Dendritic cell treated with granulocyte-macrophage colony-stimulating factor and Interleukin-4, amounts not matched to agents 40 ng/mL and 50 ng/mL, for 4 days (primary cell): Measurements from ENCODE around the gene ODAPH.
"Not testable (repeated sequence)": the region's sequence is repeated elsewhere in the genome, so short reads cannot be mapped to it uniquely, and the experiment has no call there.

Experiments used
- H3K27ac Mint-ChIP-seq: one replicate; pipeline ENCODE4 v1.8.0; 2022; ENCODE audit warnings: mild to moderate bottlenecking, mixed read lengths
- H3K27me3 Mint-ChIP-seq: one replicate; pipeline ENCODE4 v1.8.0; 2022; ENCODE audit warnings: mild to moderate bottlenecking, mixed read lengths
- H3K36me3 Mint-ChIP-seq: one replicate; pipeline ENCODE4 v1.8.0; 2022; ENCODE audit warnings: low read depth, mixed read lengths
- H3K4me1 Mint-ChIP-seq: one replicate; pipeline ENCODE4 v1.8.0; 2022; ENCODE audit warnings: low read depth, mixed read lengths
- H3K4me3 Mint-ChIP-seq: one replicate; pipeline ENCODE4 v1.8.0; 2022; ENCODE audit warnings: mild to moderate bottlenecking, moderate library complexity, mixed read lengths
- H3K9me3 Mint-ChIP-seq: one replicate; pipeline ENCODE4 v1.8.0; 2022; ENCODE audit warnings: mixed read lengths
- intact Hi-C: fragments of 100-400 bp; cut with micrococcal nuclease; formaldehyde crosslinking; loops from one replicate; pipeline ENCODE4 v1.15.0; 2022

The ODAPH gene, protein sequence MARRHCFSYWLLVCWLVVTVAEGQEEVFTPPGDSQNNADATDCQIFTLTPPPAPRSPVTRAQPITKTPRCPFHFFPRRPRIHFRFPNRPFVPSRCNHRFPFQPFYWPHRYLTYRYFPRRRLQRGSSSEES

DNA sequence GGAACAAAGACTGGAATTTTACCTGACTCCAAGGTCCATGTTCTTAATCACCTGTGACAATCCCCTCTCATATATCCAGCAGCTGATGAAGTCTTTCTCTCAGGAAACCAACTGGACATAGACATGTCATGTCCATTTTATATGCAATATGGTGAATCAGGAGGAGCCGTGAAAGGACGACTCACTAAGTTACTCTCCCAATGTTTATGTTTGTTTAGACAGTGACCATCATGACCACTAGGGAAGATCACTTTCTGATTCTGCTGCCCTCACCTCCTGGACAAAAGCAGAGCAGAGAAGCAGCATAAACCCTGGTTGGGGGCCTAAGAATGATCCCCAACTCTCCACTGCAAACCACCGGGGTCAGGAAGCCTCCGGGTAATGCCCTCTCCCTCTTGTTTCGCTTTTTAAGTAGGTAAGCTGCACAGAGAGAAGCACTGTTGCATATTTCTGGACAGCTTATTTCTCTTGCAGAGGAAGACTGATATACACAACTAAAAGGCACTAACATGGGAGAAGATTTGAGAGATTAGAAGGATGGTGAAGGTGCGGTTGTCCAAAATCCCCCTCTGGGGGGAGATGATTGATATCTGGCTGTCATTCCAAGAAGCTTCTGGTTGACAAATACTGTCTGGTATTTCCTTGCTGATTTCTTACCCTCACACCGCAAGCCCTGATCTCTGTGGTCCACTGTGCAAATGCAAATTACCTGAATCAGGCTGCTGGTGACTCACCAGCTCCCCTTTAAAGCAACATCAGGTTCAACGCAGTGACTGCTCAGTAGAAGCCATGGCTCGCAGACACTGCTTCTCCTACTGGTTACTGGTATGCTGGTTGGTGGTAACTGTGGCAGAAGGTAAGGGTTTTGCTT is at the start of gene ODAPH:
TSS of gene ODAPH (plus strand) at position 773 of the 871 bp plus-strand sequence. CDS start at position 790, 17 bp downstream.
- intact Hi-C loops, result no loop called here
- no peaks in the 10 kb centered on the region for H3K36me3 Mint-ChIP-seq
- H3K27ac Mint-ChIP-seq, result no peak within 1 kb of the TSS
- H3K9me3 Mint-ChIP-seq, result no peaks in the 10 kb centered on the region
- no peak within 1 kb of the TSS for H3K4me3 Mint-ChIP-seq
- H3K4me1 Mint-ChIP-seq, result no peaks in the 10 kb centered on the region
- H3K27me3 Mint-ChIP-seq, result no peaks in the 10 kb centered on the region

GRCh38 chr4:75509592-75509991 is 46.3 kb upstream of the ODAPH start:
- intact Hi-C loops, H3K27me3 Mint-ChIP-seq, H3K4me3 Mint-ChIP-seq, H3K27ac Mint-ChIP-seq: not testable (repeated sequence)
- H3K9me3 Mint-ChIP-seq, result peaks cover 11% of the 10 kb centered on the region
- peaks cover 58% of the 10 kb centered on the region for H3K36me3 Mint-ChIP-seq
- peaks cover 31% of the 10 kb centered on the region for H3K4me1 Mint-ChIP-seq

GRCh38 chr4:75511841-75512240 is 44.0 kb upstream of the ODAPH start:
- intact Hi-C loops, result loop anchor here (5.0 kb wide), 1 partner anchor 160 kb away; the partner anchor contains the start of gene G3BP2
- Mint-ChIP-seq H3K4me1 (peaks cover 31% of the 10 kb centered on the region), H3K4me3 (no peak overlapping the region), H3K27ac (no peak overlapping the region), H3K36me3 (peaks cover 44% of the 10 kb centered on the region), H3K27me3 (no peaks in the 10 kb centered on the region), H3K9me3 (peaks cover 11% of the 10 kb centered on the region)

DNA sequence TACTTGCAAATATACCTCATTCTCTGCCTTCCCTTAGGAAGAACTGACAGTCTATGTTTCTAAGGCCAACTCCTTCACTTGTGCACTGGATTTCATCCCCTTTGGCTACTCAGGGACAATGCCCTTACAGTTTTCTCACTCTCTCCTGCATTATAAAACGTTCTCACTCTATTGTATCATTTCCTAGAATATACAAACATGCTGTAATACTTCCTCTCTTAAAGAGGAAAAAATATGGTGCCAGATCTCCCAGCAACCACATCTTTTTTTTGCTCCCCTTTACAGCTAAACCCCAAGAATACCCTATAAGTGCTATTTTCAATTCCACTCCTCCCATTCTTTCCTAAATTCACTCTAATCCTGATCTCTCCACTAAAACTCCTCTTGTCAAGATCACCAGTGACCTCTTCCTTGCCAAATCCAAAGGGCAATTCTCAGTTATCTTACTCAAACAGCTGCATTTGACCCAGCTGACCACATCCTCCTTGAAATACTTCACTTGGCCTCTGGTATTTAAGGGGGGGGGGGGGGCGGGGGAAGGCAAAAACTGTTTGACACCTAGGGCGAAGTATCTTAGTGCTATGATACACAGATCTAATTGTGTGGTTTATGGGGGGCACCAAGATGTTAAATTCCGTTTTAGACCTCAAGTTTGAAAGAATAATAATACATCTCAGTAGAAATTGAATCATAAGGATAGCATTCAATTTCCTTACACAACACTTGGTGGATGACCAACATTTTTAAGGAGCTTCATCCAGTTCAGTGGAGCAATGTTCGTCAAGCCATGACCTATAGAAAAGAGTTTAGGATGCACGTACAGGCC is 43.3 kb upstream of the ODAPH start:
- H3K27ac Mint-ChIP-seq, result no peak overlapping the region
- intact Hi-C loops, result loop anchor here (5.0 kb wide), 1 partner anchor 160 kb away; the partner anchor contains the start of gene G3BP2
- H3K27me3 Mint-ChIP-seq, result no peaks in the 10 kb centered on the region
- no peak overlapping the region for H3K4me3 Mint-ChIP-seq
- peaks cover 29% of the 10 kb centered on the region for H3K4me1 Mint-ChIP-seq
- peaks cover 44% of the 10 kb centered on the region for H3K36me3 Mint-ChIP-seq
- peaks cover 11% of the 10 kb centered on the region for H3K9me3 Mint-ChIP-seq

DNA sequence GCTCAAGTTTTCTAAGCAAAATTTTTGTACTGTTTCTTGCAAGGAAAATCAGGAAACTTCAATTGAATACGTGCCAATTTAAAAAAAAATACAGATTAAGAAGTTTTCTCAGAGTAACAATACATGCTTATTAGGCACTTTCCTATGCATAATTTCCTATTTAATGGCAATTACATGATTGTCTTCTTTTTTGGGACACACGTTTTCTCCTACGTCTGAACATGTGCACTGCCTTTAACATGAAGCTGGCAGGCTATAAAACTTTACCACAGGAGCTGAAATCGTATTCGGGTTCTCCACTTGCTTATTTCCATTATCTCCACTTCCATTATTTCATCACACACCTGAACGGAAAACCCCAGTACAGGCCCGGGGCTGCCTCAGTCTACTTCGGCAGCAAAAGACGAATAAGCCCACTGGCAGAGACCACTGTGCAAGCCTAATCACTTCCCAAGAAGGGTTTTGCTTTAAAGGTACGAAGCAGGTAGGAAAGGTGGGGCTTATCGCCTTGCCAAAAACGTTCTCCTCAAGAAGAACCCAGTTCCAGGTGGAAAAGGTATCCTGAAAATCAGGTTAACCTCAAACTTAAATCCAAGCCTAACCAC is 42.2 kb upstream of the ODAPH start:
- peaks cover 11% of the 10 kb centered on the region for H3K9me3 Mint-ChIP-seq
- peaks cover 43% of the 10 kb centered on the region for H3K36me3 Mint-ChIP-seq
- H3K27ac Mint-ChIP-seq, result no peak overlapping the region
- no peaks in the 10 kb centered on the region for H3K27me3 Mint-ChIP-seq
- intact Hi-C loops, result loop anchor here (1.0 to 5.0 kb wide), 3 partner anchors 19 to 211 kb away; partner anchors contain the start of genes G3BP2 and USO1
- no peak overlapping the region for H3K4me3 Mint-ChIP-seq
- peaks cover 29% of the 10 kb centered on the region for H3K4me1 Mint-ChIP-seq

- H3K4me3 Mint-ChIP-seq, result no peak within 1 kb of the TSS
- intact Hi-C loops, result loop anchor here (1.0 to 5.0 kb wide), 3 partner anchors 20 to 210 kb away; partner anchors contain the start of genes G3BP2 and USO1
These were observed 41.5 kb upstream of the ODAPH start, which contains the start of the genes RCHY1 and THAP6 for GRCh38 chr4:75514131-75514948. Gene RCHY1, minus strand, starts transcription at chr4:75514403. Its CDS starts 117 bp downstream, at chr4:75514286. Gene THAP6, plus strand, starts transcription at chr4:75514473. Its CDS starts 980 bp downstream, at chr4:75515453.

GRCh38 chr4:75514949-75515612 is 40.8 kb upstream of the ODAPH start:
- Mint-ChIP-seq H3K27ac (no peak overlapping the region), H3K4me3 (no peak overlapping the region), H3K4me1 (peaks cover 18% of the 10 kb centered on the region), H3K36me3 (peaks cover 46% of the 10 kb centered on the region), H3K9me3 (peaks cover 2% of the 10 kb centered on the region), H3K27me3 (no peaks in the 10 kb centered on the region)
- intact Hi-C loops, result loop anchor here (1.0 to 5.0 kb wide), 3 partner anchors 20 to 209 kb away; partner anchors contain the start of genes G3BP2 and USO1

More at GRCh38 chr4:75514131-75514948, 41.5 kb upstream of the ODAPH start, which contains the start of the genes RCHY1 and THAP6:
- Mint-ChIP-seq H3K4me1 (peaks cover 26% of the 10 kb centered on the region), H3K36me3 (peaks cover 46% of the 10 kb centered on the region), H3K9me3 (peaks cover 10% of the 10 kb centered on the region), H3K27ac (no peak within 1 kb of the TSS), H3K27me3 (no peaks in the 10 kb centered on the region)

- intact Hi-C loops, result no loop called here
- Mint-ChIP-seq H3K4me1 (peaks cover 15% of the 10 kb centered on the region), H3K36me3 (peaks cover 52% of the 10 kb centered on the region), H3K27ac (no peak overlapping the region), H3K9me3 (no peaks in the 10 kb centered on the region), H3K4me3 (no peak overlapping the region), H3K27me3 (no peaks in the 10 kb centered on the region)
These were observed 39.7 kb upstream of the ODAPH start for GRCh38 chr4:75516144-75516543.

DNA sequence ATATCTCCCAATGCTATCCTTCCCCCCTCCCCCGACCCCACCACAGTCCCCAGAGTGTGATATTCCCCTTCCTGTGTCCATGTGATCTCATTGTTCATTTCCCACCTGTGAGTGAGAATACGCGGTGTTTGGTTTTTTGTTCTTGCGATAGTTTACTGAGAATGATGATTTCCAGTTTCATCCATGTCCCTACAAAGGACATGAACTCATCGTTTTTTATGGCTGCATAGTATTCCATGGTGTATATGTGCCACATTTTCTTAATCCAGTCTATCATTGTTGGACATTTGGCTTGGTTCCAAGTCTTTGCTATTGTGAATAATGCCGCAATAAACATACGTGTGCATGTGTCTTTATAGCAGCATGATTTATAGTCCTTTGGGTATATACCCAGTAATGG is 36.4 kb upstream of the ODAPH start:
- H3K4me3 Mint-ChIP-seq, H3K27ac Mint-ChIP-seq, H3K9me3 Mint-ChIP-seq, intact Hi-C loops, H3K27me3 Mint-ChIP-seq: not testable (repeated sequence)
- Mint-ChIP-seq H3K4me1 (peaks cover 25% of the 10 kb centered on the region), H3K36me3 (peaks cover 68% of the 10 kb centered on the region)

GRCh38 chr4:75525086-75525485 is 30.8 kb upstream of the ODAPH start:
- Mint-ChIP-seq H3K4me1 (peaks cover 18% of the 10 kb centered on the region), H3K4me3 (no peak overlapping the region), H3K27me3 (no peaks in the 10 kb centered on the region), H3K36me3 (peaks cover 71% of the 10 kb centered on the region), H3K9me3 (no peaks in the 10 kb centered on the region), H3K27ac (no peak overlapping the region)
- intact Hi-C loops, result no loop called here

DNA sequence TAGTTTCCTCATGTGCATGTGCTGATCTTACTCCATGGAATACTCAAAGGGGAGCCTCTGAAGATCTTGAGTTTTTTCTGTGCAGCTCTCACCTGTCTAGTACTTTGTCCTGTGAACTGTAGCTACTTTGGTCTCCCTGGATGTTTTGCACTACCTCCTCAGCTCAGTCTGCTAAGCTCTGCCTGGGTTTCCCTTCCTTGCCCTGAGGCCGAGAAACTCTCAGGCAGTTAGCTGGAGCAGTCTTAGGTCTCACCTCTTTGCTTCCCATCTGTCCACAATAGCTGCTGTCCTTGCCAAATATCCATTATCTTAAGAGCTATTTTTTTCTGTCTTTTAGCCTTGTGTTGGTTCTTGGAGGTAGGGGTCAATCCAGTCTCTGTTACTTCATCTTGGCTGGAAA is 30.0 kb upstream of the ODAPH start:
- H3K27me3 Mint-ChIP-seq, result no peaks in the 10 kb centered on the region
- no peak overlapping the region for H3K27ac Mint-ChIP-seq
- intact Hi-C loops, result no loop called here
- H3K36me3 Mint-ChIP-seq, result peaks cover 74% of the 10 kb centered on the region
- peaks cover 13% of the 10 kb centered on the region for H3K4me1 Mint-ChIP-seq
- H3K9me3 Mint-ChIP-seq, result peaks cover 5% of the 10 kb centered on the region
- H3K4me3 Mint-ChIP-seq, result no peak overlapping the region

DNA sequence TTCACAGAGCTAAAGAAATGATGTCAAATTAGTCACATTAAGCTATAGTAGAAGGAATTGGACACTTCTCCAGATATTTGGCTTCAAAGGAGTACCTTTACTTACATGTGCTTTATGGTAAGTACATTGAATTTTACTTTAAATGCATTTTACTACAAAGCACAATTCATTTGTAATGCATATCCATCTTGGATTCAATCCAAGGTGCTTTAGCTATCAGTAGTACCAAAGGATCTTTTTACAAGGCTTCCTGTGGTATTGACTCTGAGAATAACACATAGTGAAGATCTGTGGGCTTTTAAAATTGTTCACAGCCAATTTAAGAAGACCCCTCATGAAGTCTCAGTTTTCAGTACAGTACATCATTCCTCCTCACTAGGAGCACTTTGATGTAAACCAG is 28.4 kb upstream of the ODAPH start:
- no peak overlapping the region for H3K27ac Mint-ChIP-seq
- no peaks in the 10 kb centered on the region for H3K27me3 Mint-ChIP-seq
- intact Hi-C loops, result no loop called here
- H3K4me3 Mint-ChIP-seq, result no peak overlapping the region
- H3K36me3 Mint-ChIP-seq, result peaks cover 79% of the 10 kb centered on the region
- peaks cover 21% of the 10 kb centered on the region for H3K9me3 Mint-ChIP-seq
- peaks cover 9% of the 10 kb centered on the region for H3K4me1 Mint-ChIP-seq
